ENCODE measurements around the gene TRPV3. TPM values are rescaled to one million over a fixed set of nuclear protein-coding genes. Genes with fewer than 3 reads are reported as not detected.

TRPV3 gene
- total RNA-seq, 1 donor = 1.5 TPM

GRCh38 chr17:3532106-3532858, 25.3 kb downstream of the TRPV3 start:
- TF ChIP-seq, protein P1, sequence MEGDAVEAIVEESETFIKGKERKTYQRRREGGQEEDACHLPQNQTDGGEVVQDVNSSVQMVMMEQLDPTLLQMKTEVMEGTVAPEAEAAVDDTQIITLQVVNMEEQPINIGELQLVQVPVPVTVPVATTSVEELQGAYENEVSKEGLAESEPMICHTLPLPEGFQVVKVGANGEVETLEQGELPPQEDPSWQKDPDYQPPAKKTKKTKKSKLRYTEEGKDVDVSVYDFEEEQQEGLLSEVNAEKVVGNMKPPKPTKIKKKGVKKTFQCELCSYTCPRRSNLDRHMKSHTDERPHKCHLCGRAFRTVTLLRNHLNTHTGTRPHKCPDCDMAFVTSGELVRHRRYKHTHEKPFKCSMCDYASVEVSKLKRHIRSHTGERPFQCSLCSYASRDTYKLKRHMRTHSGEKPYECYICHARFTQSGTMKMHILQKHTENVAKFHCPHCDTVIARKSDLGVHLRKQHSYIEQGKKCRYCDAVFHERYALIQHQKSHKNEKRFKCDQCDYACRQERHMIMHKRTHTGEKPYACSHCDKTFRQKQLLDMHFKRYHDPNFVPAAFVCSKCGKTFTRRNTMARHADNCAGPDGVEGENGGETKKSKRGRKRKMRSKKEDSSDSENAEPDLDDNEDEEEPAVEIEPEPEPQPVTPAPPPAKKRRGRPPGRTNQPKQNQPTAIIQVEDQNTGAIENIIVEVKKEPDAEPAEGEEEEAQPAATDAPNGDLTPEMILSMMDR (IDR thresholded peaks at IDR 0.05; ENCODE audit: insufficient read depth, low read length) = no peak

GRCh38 chr17:3531266-3532101, 26.1 kb downstream of the TRPV3 start:
- no peak for DNase-seq (ENCODE audit: low read depth)
- TF ChIP-seq, protein P1 (IDR thresholded peaks at IDR 0.05; ENCODE audit: insufficient read depth, low read length) = no peak
- no peak overlapping the region for H3K4me3 ChIP-seq (ENCODE audit: low read depth, low read length)

More at GRCh38 chr17:3532106-3532858, 25.3 kb downstream of the TRPV3 start:
- DNase-seq (ENCODE audit: low read depth) = no peak
- H3K4me3 ChIP-seq (ENCODE audit: low read depth, low read length) = no peak overlapping the region

DNA sequence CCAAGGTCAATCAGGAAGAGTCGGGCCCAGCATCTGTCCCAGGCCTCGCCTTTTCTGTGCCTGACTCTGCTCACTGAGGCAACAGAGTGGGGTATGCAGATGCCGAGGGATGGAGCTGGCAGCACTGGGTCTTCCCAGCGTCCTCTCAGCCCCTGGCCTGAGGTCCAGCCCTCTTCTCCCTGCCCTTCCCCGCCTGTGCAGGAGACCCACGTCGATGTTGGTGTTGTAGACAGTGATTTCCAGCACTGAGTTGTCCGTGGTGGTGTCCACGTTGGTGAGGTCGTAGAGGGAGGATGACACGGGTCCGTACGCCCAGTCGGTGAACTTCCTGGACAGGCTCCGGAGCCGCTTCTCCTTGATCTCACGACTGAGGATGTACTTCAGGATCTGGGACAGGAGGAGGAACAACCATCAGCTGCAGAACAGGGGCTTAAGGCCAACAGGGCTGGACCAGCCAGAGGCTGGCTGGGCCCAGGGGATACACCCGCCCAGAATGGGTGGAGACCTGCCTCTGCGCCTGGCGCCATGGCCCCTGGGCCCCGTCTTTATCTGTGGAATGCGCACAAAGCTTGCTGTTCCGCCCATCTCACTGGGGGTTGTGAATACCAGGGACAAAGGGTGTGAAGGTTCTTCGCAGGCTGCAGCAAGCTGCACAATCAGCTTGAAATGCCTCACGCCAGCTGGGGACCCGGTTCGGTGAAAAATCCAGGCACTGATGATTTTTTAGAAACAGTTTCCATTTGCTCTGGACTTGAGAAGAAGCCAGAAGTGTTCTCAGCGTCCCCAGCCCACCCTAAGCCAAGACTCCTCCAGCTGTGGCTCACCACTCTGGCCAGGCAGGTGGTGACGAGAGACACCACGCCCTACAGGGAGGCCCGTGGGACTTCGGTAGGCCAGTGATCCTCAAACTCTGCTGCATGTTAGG, 27.5 kb downstream of the TRPV3 start:
- TF ChIP-seq, protein P1 (IDR thresholded peaks at IDR 0.05; ENCODE audit: insufficient read depth, low read length) = no peak
- peak overlapping the region; percentile 56 for H3K4me3 ChIP-seq (ENCODE audit: low read depth, low read length)
- DNase-seq (ENCODE audit: low read depth) = peak; percentile 96

DNA sequence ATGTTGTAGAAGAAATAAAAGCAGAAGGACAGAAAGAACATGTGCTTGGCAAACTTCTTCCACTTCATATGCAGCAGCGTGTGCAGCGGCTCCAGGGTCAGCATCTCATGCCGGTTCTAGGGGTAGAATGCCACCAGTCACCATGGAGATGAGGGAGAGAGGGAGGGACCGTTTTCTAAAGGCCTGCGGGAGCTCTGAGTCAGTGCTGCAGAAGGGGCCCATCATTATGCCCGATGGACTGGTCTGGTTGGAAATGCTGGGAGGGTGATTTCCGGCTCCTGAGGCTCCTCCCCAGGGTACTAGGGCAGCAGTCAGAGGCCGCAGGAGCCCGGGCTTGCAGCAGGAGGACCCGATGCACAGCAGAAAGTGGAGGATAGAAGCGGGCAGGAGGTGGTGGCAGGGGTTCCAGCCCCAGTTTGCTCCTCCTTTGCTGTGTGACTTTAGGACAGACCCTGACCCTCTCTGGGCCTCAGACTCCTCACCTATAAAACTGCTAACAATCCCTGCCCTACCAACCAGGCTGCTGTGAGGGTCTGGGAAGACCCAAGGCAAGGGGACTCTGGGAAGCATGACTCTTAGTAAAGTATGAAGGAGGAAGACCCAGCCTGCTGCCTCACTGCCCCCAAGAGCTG, 28.6 kb downstream of the TRPV3 start:
- peak overlapping the region; percentile 28 for H3K4me3 ChIP-seq (ENCODE audit: low read depth, low read length)
- DNase-seq (ENCODE audit: low read depth) = peak; percentile 63
- TF ChIP-seq, protein P1 (IDR thresholded peaks at IDR 0.05; ENCODE audit: insufficient read depth, low read length) = no peak

- TF ChIP-seq, protein P1 (IDR thresholded peaks at IDR 0.05; ENCODE audit: insufficient read depth, low read length) = no peak
- peak overlapping the region; percentile 28 for H3K4me3 ChIP-seq (ENCODE audit: low read depth, low read length)
- DNase-seq (ENCODE audit: low read depth) = peak; percentile 6
Observed at GRCh38 chr17:3528403-3528851, 29.2 kb downstream of the TRPV3 start.

GRCh38 chr17:3527896-3528295, 29.7 kb downstream of the TRPV3 start:
- no peak overlapping the region for H3K4me3 ChIP-seq (ENCODE audit: low read depth, low read length)
- TF ChIP-seq, protein P1 (IDR thresholded peaks at IDR 0.05; ENCODE audit: insufficient read depth, low read length) = no peak
- DNase-seq (ENCODE audit: low read depth) = no peak
